Mesodermal cell (in vitro differentiated cells): ENCODE measurements around the gene NOL3.
A peak's percentile ranks its signal among the peaks of the same experiment; 100 is the strongest.

Experiments used
- H3K27ac ChIP-seq: 2 replicates; pipeline ENCODE4 v1.7.0; 2013; ENCODE audit warnings: mild to moderate bottlenecking, low read depth, low read length, moderate library complexity; ENCODE audit not compliant: severe bottlenecking
- H3K36me3 ChIP-seq: 2 replicates; pipeline ENCODE4 v1.7.1; 2013; ENCODE audit warnings: mild to moderate bottlenecking, low read length, moderate library complexity; ENCODE audit not compliant: control insufficient read depth, insufficient read depth
- H3K4me1 ChIP-seq: one replicate; pipeline ENCODE4 v1.7.1; 2013; ENCODE audit warnings: mild to moderate bottlenecking, low read length; ENCODE audit not compliant: insufficient read depth, control insufficient read depth, poor library complexity, severe bottlenecking
- H3K4me3 ChIP-seq: 2 replicates; pipeline ENCODE4 v1.7.0; 2013; ENCODE audit warnings: low read length, control low read depth, mild to moderate bottlenecking; ENCODE audit not compliant: insufficient read depth, poor library complexity, severe bottlenecking; ENCODE audit errors: extremely low read depth
- H3K9me3 ChIP-seq: 2 replicates; pipeline ENCODE4 v1.7.1; 2013; ENCODE audit warnings: mild to moderate bottlenecking, low read length, moderate library complexity; ENCODE audit not compliant: control insufficient read depth
- WGBS, 2 experiments: methylation state at CpG; one replicate each; pipeline ENCODE4 v1.1.5; 2013; ENCODE audit warnings: missing lambda C conversion rate in 2 of 2; ENCODE audit not compliant: insufficient coverage in 2 of 2; 5-methylcytosine and 5-hydroxymethylcytosine counted together

NOL3 gene

DNA sequence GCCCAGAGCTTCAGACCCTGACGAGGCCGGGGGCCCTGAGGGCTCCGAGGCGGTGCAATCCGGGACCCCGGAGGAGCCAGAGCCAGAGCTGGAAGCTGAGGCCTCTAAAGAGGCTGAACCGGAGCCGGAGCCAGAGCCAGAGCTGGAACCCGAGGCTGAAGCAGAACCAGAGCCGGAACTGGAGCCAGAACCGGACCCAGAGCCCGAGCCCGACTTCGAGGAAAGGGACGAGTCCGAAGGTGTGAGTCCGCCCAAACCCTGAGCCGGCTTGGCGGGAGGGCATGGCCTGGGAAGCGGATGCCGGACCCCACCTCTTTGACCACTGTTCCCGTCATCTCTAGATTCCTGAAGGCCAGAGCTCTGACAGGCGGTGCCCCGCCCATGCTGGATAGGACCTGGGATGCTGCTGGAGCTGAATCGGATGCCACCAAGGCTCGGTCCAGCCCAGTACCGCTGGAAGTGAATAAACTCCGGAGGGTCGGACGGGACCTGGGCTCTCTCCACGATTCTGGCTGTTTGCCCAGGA, 4.4 kb downstream of the NOL3 start:
- Histone ChIP-seq H3K36me3 (peaks cover 18% of the 10 kb centered on the region), H3K27ac (no peak overlapping the region), H3K4me1 (peaks cover 17% of the 10 kb centered on the region), H3K4me3 (peak overlapping the region; percentile 29), H3K9me3 (no peaks in the 10 kb centered on the region)
- WGBS, 2 experiments, result 76 to 79% methylated on average over 22 to 31 of the region's 31 CpGs

- H3K27ac ChIP-seq, result no peak overlapping the region
- H3K36me3 ChIP-seq, result peaks cover 31% of the 10 kb centered on the region
- peaks cover 10% of the 10 kb centered on the region for H3K4me1 ChIP-seq
- no peak overlapping the region for H3K4me3 ChIP-seq
- H3K9me3 ChIP-seq, result no peaks in the 10 kb centered on the region
- 95 to 96% methylated on average over 12 of the region's 12 CpGs for WGBS, 2 experiments
Measured at GRCh38 chr16:67176662-67177061, 6.3 kb downstream of the NOL3 start.

- H3K36me3 ChIP-seq, result peaks cover 31% of the 10 kb centered on the region
- no peaks in the 10 kb centered on the region for H3K9me3 ChIP-seq
- WGBS, 2 experiments, result 7 to 14% methylated on average over 58 to 60 of the region's 73 CpGs
- H3K27ac ChIP-seq, result no peak overlapping the region
- H3K4me1 ChIP-seq, result peaks cover 10% of the 10 kb centered on the region
- H3K4me3 ChIP-seq, result peak overlapping the region; percentile 18
Measured at GRCh38 chr16:67177743-67178699, 7.7 kb downstream of the NOL3 start.

GRCh38 chr16:67179421-67180080, 9.2 kb downstream of the NOL3 start:
- H3K4me1 ChIP-seq, result peaks cover 4% of the 10 kb centered on the region
- no peak overlapping the region for H3K27ac ChIP-seq
- WGBS, 2 experiments, result 95 to 97% methylated on average over 10 to 11 of the region's 13 CpGs
- H3K4me3 ChIP-seq, result no peak overlapping the region
- peaks cover 31% of the 10 kb centered on the region for H3K36me3 ChIP-seq
- no peaks in the 10 kb centered on the region for H3K9me3 ChIP-seq

DNA sequence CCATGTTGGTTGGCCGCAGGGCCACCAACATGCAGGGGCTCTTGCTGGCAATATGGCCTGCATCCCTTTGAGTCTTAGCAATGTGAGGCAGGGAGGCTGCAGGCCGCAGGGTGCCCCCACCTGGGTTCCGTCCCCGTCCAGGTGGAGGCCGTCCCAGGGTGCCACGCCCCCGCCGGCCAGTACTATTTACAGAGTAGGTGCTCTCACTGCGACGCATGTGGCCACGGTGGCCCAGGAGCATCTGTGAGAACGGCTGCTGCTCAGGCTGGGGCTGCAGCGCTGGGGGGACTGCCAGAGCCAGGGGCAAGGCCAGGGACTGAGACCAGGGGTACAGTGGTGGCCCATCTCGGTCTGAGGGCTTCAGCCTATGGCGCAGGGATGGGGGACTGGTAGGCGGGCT, 9.8 kb downstream of the NOL3 start:
- H3K4me3 ChIP-seq, result no peak overlapping the region

DNA sequence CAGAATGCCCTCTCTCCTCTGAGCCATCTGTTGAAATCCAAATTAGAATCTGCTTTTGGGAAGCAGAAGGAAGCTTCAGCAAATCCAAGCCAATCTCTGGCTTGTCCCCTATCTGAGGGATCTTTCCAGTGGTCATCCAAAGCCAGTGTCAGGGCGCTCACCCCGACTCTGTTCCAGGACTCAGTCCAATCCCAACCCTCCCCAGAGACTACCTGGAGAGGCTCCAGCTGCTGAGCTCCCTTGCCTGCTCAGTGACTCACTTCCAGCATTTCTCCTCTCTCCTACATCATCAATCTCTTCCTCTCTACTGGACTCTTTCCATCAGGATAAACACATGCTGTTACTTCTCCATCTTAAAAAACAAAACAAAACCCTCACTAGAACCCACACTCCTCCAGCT, 11.0 kb downstream of the NOL3 start:
- peaks cover 12% of the 10 kb centered on the region for H3K4me1 ChIP-seq
- H3K4me3 ChIP-seq, result no peak overlapping the region
- 89 to 94% methylated on average over 2 of the region's 2 CpGs for WGBS, 2 experiments
- peaks cover 20% of the 10 kb centered on the region for H3K36me3 ChIP-seq
- no peak overlapping the region for H3K27ac ChIP-seq
- no peaks in the 10 kb centered on the region for H3K9me3 ChIP-seq

More for the DNA sequence above, 9.8 kb downstream of the NOL3 start:
- H3K9me3 ChIP-seq, result no peaks in the 10 kb centered on the region
- WGBS, 2 experiments, result 93 to 97% methylated on average over 15 of the region's 16 CpGs
- peaks cover 28% of the 10 kb centered on the region for H3K36me3 ChIP-seq
- H3K4me1 ChIP-seq, result peaks cover 3% of the 10 kb centered on the region
- no peak overlapping the region for H3K27ac ChIP-seq

DNA sequence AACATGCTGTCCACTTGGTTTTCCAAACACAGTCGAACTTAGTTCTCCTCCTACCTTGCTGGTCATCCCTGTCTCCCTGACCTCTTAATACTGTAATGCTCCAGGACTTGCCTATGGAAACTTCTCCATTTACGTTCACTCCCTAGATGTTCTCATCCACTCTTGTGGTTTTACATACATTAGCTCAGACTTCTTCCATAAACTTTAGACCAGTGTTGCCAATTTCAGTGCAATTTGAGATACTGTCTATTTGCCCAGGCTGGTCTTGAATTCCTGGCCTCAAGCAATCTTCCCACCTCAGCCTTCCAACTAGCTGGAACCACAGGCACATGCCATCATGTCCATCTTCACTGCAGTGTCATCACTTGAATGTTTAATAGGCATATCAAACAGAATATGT, 11.9 kb downstream of the NOL3 start:
- Histone ChIP-seq H3K4me3 (peak overlapping the region; percentile 61), H3K36me3 (peaks cover 19% of the 10 kb centered on the region), H3K27ac (no peak overlapping the region), H3K4me1 (peaks cover 21% of the 10 kb centered on the region), H3K9me3 (no peaks in the 10 kb centered on the region)
- WGBS, 2 experiments, result 86 to 93% methylated on average over 2 of the region's 2 CpGs

- Histone ChIP-seq H3K4me1 (peaks cover 25% of the 10 kb centered on the region), H3K4me3 (peak overlapping the region; percentile 61), H3K36me3 (peaks cover 19% of the 10 kb centered on the region), H3K9me3 (no peaks in the 10 kb centered on the region), H3K27ac (peak overlapping the region; percentile 98)
- 11 to 18% methylated on average over 8 to 9 of the region's 11 CpGs for WGBS, 2 experiments
Measured at GRCh38 chr16:67183284-67183626, 12.9 kb downstream of the NOL3 start.

- 0 to 1% methylated on average over 52 to 71 of the region's 77 CpGs for WGBS, 2 experiments
- peak within 1 kb of the TSS; percentile 98 for H3K27ac ChIP-seq
Measured at GRCh38 chr16:67183627-67184452, 13.5 kb downstream of the NOL3 start, which contains the start of gene MATCAP1. MATCAP1 (minus strand) TSS chr16:67183963; CDS start chr16:67180610, 3,353 bp downstream.

DNA sequence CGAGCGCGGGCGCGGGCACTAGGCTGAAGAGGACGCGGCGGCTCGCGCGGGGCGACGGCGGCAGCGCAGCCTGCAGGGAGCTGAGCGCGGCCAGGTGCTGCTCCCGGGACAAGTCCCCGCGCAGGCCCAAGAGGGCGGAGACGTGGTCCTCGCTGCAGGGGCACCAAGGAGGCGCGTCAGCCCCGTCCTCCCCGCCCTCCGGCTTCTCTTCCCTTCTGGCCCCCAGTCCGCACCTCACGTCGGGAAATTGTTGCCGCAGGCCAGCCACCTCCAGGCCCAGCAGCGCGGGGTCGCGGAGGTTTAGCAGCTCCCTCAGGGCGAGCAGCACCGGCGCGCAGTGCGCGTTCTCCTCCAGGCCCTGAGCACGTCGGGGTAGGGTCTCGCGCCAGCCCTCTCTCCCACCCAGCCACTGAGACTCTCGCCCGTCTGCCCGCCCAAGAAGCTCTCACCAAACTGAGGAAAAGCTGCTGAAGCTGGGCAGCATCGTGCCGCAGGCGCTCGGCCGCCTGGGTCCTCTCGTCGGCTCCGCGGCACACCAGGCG, 14.2 kb downstream of the NOL3 start:
- Histone ChIP-seq H3K9me3 (no peaks in the 10 kb centered on the region), H3K27ac (no peak overlapping the region), H3K4me3 (peak overlapping the region; percentile 61), H3K4me1 (peaks cover 25% of the 10 kb centered on the region), H3K36me3 (peaks cover 16% of the 10 kb centered on the region)
- WGBS, 2 experiments, result 14 to 15% methylated on average over 51 to 59 of the region's 59 CpGs

More at GRCh38 chr16:67183627-67184452, 13.5 kb downstream of the NOL3 start, which contains the start of gene MATCAP1:
- peak within 1 kb of the TSS; percentile 61 for H3K4me3 ChIP-seq
- H3K36me3 ChIP-seq, result peaks cover 19% of the 10 kb centered on the region
- H3K4me1 ChIP-seq, result peaks cover 25% of the 10 kb centered on the region
- no peaks in the 10 kb centered on the region for H3K9me3 ChIP-seq
